Breast epithelium (tissue), 3 donors: ENCODE data around the gene TRMT61A.

Source experiments
- POLR2A ChIP-seq: fragments of 450-650 bp; IDR thresholded peaks from one replicate; pipeline ENCODE4 v1.6.1; 2016; ENCODE audit warnings: antibody characterized with exemption, mild to moderate bottlenecking, moderate library complexity
- POLR2AphosphoS5 ChIP-seq, 3 donors: sonication (generic); formaldehyde crosslinking; IDR thresholded peaks; one replicate each; pipeline ENCODE4 v1.6.1; 2017; ENCODE audit warnings: antibody characterized with exemption in 3 of 3
- TF ChIP-seq, protein P1 (sequence below), 3 donors: fragments of 450-650 bp; IDR thresholded peaks; one replicate each; pipeline ENCODE4 v1.5.1; 2016 to 2017; ENCODE audit warnings: antibody characterized with exemption in 3 of 3, mild to moderate bottlenecking in 3 of 3, moderate library complexity in 3 of 3

DNA sequence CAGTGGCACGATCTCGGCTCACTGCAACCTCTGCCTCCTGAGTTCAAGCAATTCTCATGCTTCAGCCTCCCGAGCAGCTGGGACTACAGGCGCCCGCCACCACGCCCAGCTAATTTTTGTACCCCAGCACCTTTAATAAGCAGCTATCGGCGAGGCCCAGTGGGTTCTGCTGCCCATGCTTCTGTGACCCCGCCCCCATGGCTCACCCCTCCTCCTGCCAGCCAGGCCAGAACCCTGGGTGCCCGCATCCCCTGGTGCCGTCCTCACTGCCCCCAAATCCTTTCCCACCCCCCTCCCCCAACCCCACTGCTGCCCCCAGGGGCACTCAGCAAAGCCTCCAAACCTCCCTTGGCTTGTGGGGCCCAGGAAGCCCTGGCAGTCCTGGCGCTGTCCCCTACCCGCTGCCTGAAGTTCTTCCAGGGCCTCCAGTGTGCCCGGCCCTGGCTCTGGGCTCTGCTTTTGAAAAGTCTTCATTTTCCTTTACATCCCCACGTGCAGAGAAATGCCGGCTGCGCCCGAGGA lies 19.0 kb downstream of the TRMT61A start:
- TF ChIP-seq, protein P1, sequence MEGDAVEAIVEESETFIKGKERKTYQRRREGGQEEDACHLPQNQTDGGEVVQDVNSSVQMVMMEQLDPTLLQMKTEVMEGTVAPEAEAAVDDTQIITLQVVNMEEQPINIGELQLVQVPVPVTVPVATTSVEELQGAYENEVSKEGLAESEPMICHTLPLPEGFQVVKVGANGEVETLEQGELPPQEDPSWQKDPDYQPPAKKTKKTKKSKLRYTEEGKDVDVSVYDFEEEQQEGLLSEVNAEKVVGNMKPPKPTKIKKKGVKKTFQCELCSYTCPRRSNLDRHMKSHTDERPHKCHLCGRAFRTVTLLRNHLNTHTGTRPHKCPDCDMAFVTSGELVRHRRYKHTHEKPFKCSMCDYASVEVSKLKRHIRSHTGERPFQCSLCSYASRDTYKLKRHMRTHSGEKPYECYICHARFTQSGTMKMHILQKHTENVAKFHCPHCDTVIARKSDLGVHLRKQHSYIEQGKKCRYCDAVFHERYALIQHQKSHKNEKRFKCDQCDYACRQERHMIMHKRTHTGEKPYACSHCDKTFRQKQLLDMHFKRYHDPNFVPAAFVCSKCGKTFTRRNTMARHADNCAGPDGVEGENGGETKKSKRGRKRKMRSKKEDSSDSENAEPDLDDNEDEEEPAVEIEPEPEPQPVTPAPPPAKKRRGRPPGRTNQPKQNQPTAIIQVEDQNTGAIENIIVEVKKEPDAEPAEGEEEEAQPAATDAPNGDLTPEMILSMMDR (IDR thresholded peaks at IDR 0.05) = no peak
- TF ChIP-seq POLR2A = no peak
- TF ChIP-seq POLR2AphosphoS5 (IDR thresholded peaks at IDR 0.05) = no peak
